ENCODE measurements around the gene ARID1A. TPM values are rescaled to one million over a fixed set of nuclear protein-coding genes. Genes with fewer than 3 reads are reported as not detected.
A peak's percentile ranks its signal among the peaks of the same experiment; 100 is the strongest.
"Not testable (repeated sequence)": the region's sequence is repeated elsewhere in the genome, so short reads cannot be mapped to it uniquely, and the experiment has no call there.

The ARID1A gene
- total RNA-seq, 4 donors from 2014 or later: 16.7 to 119 (median 41.2) TPM

GRCh38 chr1:26724118-26724517 is 28.3 kb downstream of the ARID1A start:
- no peaks in the 10 kb centered on the region for H3K36me3 ChIP-seq
- peaks cover 13 to 25% of the 10 kb centered on the region in 2 donors for H3K4me1 ChIP-seq
- no peaks in the 10 kb centered on the region for H3K9me3 ChIP-seq
- no peak overlapping the region for H3K4me3 ChIP-seq
- H3K27me3 ChIP-seq: no peaks in the 10 kb centered on the region
- intact Hi-C loops (cut with DNase I; ENCODE audit: low total_unique reads): no loop called here
- peak overlapping the region; percentile 9 to 40 for H3K27ac ChIP-seq
- no peak for DNase-seq
- TF ChIP-seq CTCF (IDR thresholded peaks at IDR 0.05) (no peak), POLR2A (IDR thresholded peaks at IDR 0.05) (no peak)

GRCh38 chr1:26724926-26725325 is 29.1 kb downstream of the ARID1A start:
- Histone ChIP-seq H3K4me1 (peaks cover 13 to 25% of the 10 kb centered on the region in 2 donors), H3K4me3 (no peak overlapping the region), H3K27ac (no peak overlapping the region), H3K27me3 (no peaks in the 10 kb centered on the region), H3K9me3 (no peaks in the 10 kb centered on the region), H3K36me3 (no peaks in the 10 kb centered on the region)
- TF ChIP-seq CTCF (IDR thresholded peaks at IDR 0.05) (no peak), POLR2A (IDR thresholded peaks at IDR 0.05) (no peak)
- intact Hi-C loops (cut with DNase I; ENCODE audit: low total_unique reads): no loop called here
- no peak for DNase-seq

- DNase-seq; H3K36me3 ChIP-seq; H3K27me3 ChIP-seq; H3K27ac ChIP-seq; intact Hi-C loops (cut with DNase I; ENCODE audit: low total_unique reads); H3K4me3 ChIP-seq; H3K9me3 ChIP-seq: not testable (repeated sequence)
- H3K4me1 ChIP-seq: peaks cover 13 to 25% of the 10 kb centered on the region in 2 donors
These were observed 30.1 kb downstream of the ARID1A start for GRCh38 chr1:26725904-26726303.

- intact Hi-C loops (cut with DNase I; ENCODE audit: low total_unique reads): no loop called here
- no peaks in the 10 kb centered on the region for H3K27me3 ChIP-seq
- no peak overlapping the region for H3K4me3 ChIP-seq
- TF ChIP-seq CTCF (IDR thresholded peaks at IDR 0.05) (no peak), POLR2A (IDR thresholded peaks at IDR 0.05) (no peak)
- no peaks in the 10 kb centered on the region for H3K36me3 ChIP-seq
- H3K9me3 ChIP-seq: no peaks in the 10 kb centered on the region
- no peak for DNase-seq
- H3K27ac ChIP-seq: no peak overlapping the region
- peaks cover 13 to 25% of the 10 kb centered on the region in 2 donors for H3K4me1 ChIP-seq
These were observed 31.0 kb downstream of the ARID1A start for GRCh38 chr1:26726784-26727183.

GRCh38 chr1:26727476-26727875 is 31.7 kb downstream of the ARID1A start:
- intact Hi-C loops (cut with DNase I; ENCODE audit: low total_unique reads): no loop called here
- Histone ChIP-seq H3K9me3 (no peaks in the 10 kb centered on the region), H3K27me3 (no peaks in the 10 kb centered on the region), H3K27ac (no peak overlapping the region), H3K36me3 (no peaks in the 10 kb centered on the region), H3K4me1 (peaks cover 10 to 21% of the 10 kb centered on the region in 2 donors), H3K4me3 (no peak overlapping the region)
- TF ChIP-seq POLR2A (IDR thresholded peaks at IDR 0.05) (no peak), CTCF (IDR thresholded peaks at IDR 0.05) (no peak)
- DNase-seq: no peak

GRCh38 chr1:26728645-26729044 is 32.8 kb downstream of the ARID1A start:
- Histone ChIP-seq H3K9me3 (no peaks in the 10 kb centered on the region), H3K36me3 (no peaks in the 10 kb centered on the region), H3K27ac (no peak overlapping the region), H3K27me3 (no peaks in the 10 kb centered on the region), H3K4me3 (no peak overlapping the region), H3K4me1 (peaks cover 0 to 12% of the 10 kb centered on the region in 2 donors)
- no peak for TF ChIP-seq POLR2A (IDR thresholded peaks at IDR 0.05)
- TF ChIP-seq CTCF (IDR thresholded peaks at IDR 0.05): no peak
- DNase-seq: no peak
- intact Hi-C loops (cut with DNase I; ENCODE audit: low total_unique reads): no loop called here

Data from uterus (tissue), 4 donors.